Medulla oblongata (tissue), 1 donor: Measurements from ENCODE around the gene F9.
"Not testable (repeated sequence)": the region's sequence is repeated elsewhere in the genome, so short reads cannot be mapped to it uniquely, and the experiment has no call there.

Source experiments
- DNase-seq: peaks from one replicate; pipeline ENCODE4 v3.0.0-alpha.2; 2015; ENCODE audit errors: extremely low spot score

F9 gene

GRCh38 chrX:139530550-139530949 lies at the start of gene F9:
TSS of gene F9 (plus strand) at chrX:139530739. CDS start at chrX:139530765, 26 bp downstream.
- no peak for DNase-seq

GRCh38 chrX:139483699-139484098 lies 46.8 kb upstream of the F9 start:
- DNase-seq, result no peak

- DNase-seq, result no peak
Observed at GRCh38 chrX:139484591-139484990, 45.9 kb upstream of the F9 start.

- no peak for DNase-seq
Observed at GRCh38 chrX:139495324-139495723, 35.2 kb upstream of the F9 start.

GRCh38 chrX:139506333-139506732 lies 24.2 kb upstream of the F9 start:
- no peak for DNase-seq

GRCh38 chrX:139508099-139508498 lies 22.4 kb upstream of the F9 start:
- DNase-seq, result no peak

- no peak for DNase-seq
Observed at GRCh38 chrX:139518475-139518874, 12.1 kb upstream of the F9 start.

- DNase-seq, result not testable (repeated sequence)
Observed at GRCh38 chrX:139528829-139529228, 1.7 kb upstream of the F9 start.

- no peak for DNase-seq
Observed at GRCh38 chrX:139532834-139533233, 2.3 kb downstream of the F9 start.

GRCh38 chrX:139533444-139533843 lies 2.9 kb downstream of the F9 start:
- DNase-seq, result no peak

- no peak for DNase-seq
Observed at GRCh38 chrX:139538907-139539790, 8.6 kb downstream of the F9 start.

- DNase-seq, result no peak
Observed at GRCh38 chrX:139542652-139543051, 12.1 kb downstream of the F9 start.

- DNase-seq, result no peak
Observed at GRCh38 chrX:139543920-139544319, 13.4 kb downstream of the F9 start.

- no peak for DNase-seq
Observed at GRCh38 chrX:139544591-139544990, 14.1 kb downstream of the F9 start.

- no peak for DNase-seq
Observed at GRCh38 chrX:139554376-139554775, 23.8 kb downstream of the F9 start.

- no peak for DNase-seq
Observed at GRCh38 chrX:139554991-139555675, 24.6 kb downstream of the F9 start.

- peak; percentile 57 for DNase-seq
Observed at GRCh38 chrX:139559383-139560042, 29.0 kb downstream of the F9 start.

GRCh38 chrX:139560221-139560620 lies 29.7 kb downstream of the F9 start:
- DNase-seq, result no peak

- no peak for DNase-seq
Observed at GRCh38 chrX:139563251-139563650, 32.7 kb downstream of the F9 start.

GRCh38 chrX:139566981-139567380 lies 36.4 kb downstream of the F9 start:
- no peak for DNase-seq

GRCh38 chrX:139581068-139581467 lies 50.5 kb downstream of the F9 start:
- DNase-seq, result no peak

- DNase-seq, result no peak
Observed at GRCh38 chrX:139585613-139586012, 55.1 kb downstream of the F9 start.

GRCh38 chrX:139596068-139596467 lies 65.5 kb downstream of the F9 start:
- no peak for DNase-seq
